Activated CD8-positive, alpha-beta memory T cell treated with anti-CD3 and anti-CD28 coated beads, Interleukin-2, amount 50 U/mL, for 48 hours (primary cell): ENCODE measurements around the gene ROBO1.
"Not testable (repeated sequence)": the region's sequence is repeated elsewhere in the genome, so short reads cannot be mapped to it uniquely, and the experiment has no call there.

Source experiments
- DNase-seq: peaks from one replicate; pipeline ENCODE4 v3.0.0-alpha.2; 2020

ROBO1 gene

GRCh38 chr3:78717041-78717440 lies 1050.8 kb downstream of the ROBO1 start:
- no peak for DNase-seq

- no peak for DNase-seq
Measured at GRCh38 chr3:78712941-78713340, 1054.9 kb downstream of the ROBO1 start.

- DNase-seq: no peak
Measured at GRCh38 chr3:78712270-78712669, 1055.5 kb downstream of the ROBO1 start.

- DNase-seq: no peak
Measured at GRCh38 chr3:78708565-78709073, 1059.2 kb downstream of the ROBO1 start.

GRCh38 chr3:78707609-78708008 lies 1060.2 kb downstream of the ROBO1 start:
- DNase-seq: no peak

- DNase-seq: no peak
Measured at GRCh38 chr3:78706906-78707523, 1060.8 kb downstream of the ROBO1 start.

- DNase-seq: no peak
Measured at GRCh38 chr3:78703944-78704343, 1063.9 kb downstream of the ROBO1 start.

GRCh38 chr3:78701537-78701936 lies 1066.3 kb downstream of the ROBO1 start:
- no peak for DNase-seq

GRCh38 chr3:78698431-78698830 lies 1069.4 kb downstream of the ROBO1 start:
- no peak for DNase-seq

- DNase-seq: no peak
Measured at GRCh38 chr3:78697426-78697825, 1070.4 kb downstream of the ROBO1 start.

- no peak for DNase-seq
Measured at GRCh38 chr3:78690766-78691165, 1077.0 kb downstream of the ROBO1 start.

- no peak for DNase-seq
Measured at GRCh38 chr3:78689378-78689777, 1078.4 kb downstream of the ROBO1 start.

- no peak for DNase-seq
Measured at GRCh38 chr3:78687520-78687919, 1080.3 kb downstream of the ROBO1 start.

GRCh38 chr3:78683284-78683683 lies 1084.5 kb downstream of the ROBO1 start:
- no peak for DNase-seq

GRCh38 chr3:78675119-78675805 lies 1092.5 kb downstream of the ROBO1 start:
- DNase-seq: not testable (repeated sequence)

GRCh38 chr3:78670746-78671145 lies 1097.1 kb downstream of the ROBO1 start:
- DNase-seq: no peak

GRCh38 chr3:78670094-78670493 lies 1097.7 kb downstream of the ROBO1 start:
- no peak for DNase-seq

- DNase-seq: no peak
Measured at GRCh38 chr3:78668302-78668701, 1099.5 kb downstream of the ROBO1 start.

GRCh38 chr3:78666470-78666800 lies 1101.4 kb downstream of the ROBO1 start:
- DNase-seq: no peak

GRCh38 chr3:78665776-78666469 lies 1101.9 kb downstream of the ROBO1 start:
- no peak for DNase-seq

GRCh38 chr3:78665101-78665500 lies 1102.7 kb downstream of the ROBO1 start:
- no peak for DNase-seq

GRCh38 chr3:78660957-78661356 lies 1106.8 kb downstream of the ROBO1 start:
- DNase-seq: no peak

GRCh38 chr3:78659386-78659987 lies 1108.3 kb downstream of the ROBO1 start:
- peak; percentile 53 for DNase-seq

GRCh38 chr3:78647726-78648125 lies 1120.1 kb downstream of the ROBO1 start:
- no peak for DNase-seq
